Mammary epithelial cell (primary cell): ENCODE measurements around the gene KLRC4.

Source experiments
- EZH2 ChIP-seq: IDR thresholded peaks from 2 replicates; pipeline ENCODE4 v1.6.1; 2012; ENCODE audit warnings: low read length, inconsistent platforms, borderline replicate concordance
- TF ChIP-seq, protein P1 (sequence below), 2 donors: IDR thresholded peaks in 1 of 2; conservative IDR thresholded peaks in 1 of 2; 2 replicates each; pipeline ENCODE4 v1.5.1; 2011 to 2012; ENCODE audit warnings: inconsistent platforms in 2 of 2, low read length in 2 of 2, mild to moderate bottlenecking in 2 of 2, control low read depth in 1 of 2, low read depth in 1 of 2; ENCODE audit not compliant: insufficient read depth in 1 of 2; ENCODE audit errors: extremely low read depth in 1 of 2

GRCh38 chr12:10385166-10385613 lies 24.4 kb downstream of the KLRC4 start:
- TF ChIP-seq, protein P1, sequence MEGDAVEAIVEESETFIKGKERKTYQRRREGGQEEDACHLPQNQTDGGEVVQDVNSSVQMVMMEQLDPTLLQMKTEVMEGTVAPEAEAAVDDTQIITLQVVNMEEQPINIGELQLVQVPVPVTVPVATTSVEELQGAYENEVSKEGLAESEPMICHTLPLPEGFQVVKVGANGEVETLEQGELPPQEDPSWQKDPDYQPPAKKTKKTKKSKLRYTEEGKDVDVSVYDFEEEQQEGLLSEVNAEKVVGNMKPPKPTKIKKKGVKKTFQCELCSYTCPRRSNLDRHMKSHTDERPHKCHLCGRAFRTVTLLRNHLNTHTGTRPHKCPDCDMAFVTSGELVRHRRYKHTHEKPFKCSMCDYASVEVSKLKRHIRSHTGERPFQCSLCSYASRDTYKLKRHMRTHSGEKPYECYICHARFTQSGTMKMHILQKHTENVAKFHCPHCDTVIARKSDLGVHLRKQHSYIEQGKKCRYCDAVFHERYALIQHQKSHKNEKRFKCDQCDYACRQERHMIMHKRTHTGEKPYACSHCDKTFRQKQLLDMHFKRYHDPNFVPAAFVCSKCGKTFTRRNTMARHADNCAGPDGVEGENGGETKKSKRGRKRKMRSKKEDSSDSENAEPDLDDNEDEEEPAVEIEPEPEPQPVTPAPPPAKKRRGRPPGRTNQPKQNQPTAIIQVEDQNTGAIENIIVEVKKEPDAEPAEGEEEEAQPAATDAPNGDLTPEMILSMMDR (conservative IDR thresholded peaks at IDR 0.05 in 1 of 2, IDR thresholded peaks at IDR 0.05 in 1 of 2; ENCODE audit: extremely low read depth in 1 of 2, insufficient read depth in 1 of 2, low read depth in 1 of 2, low read length in 2 of 2): no peak
- TF ChIP-seq EZH2: no peak
